ENCODE results near the gene LZTFL1. TPM values are rescaled to one million over a fixed set of nuclear protein-coding genes. Genes with fewer than 3 reads are reported as not detected.

Gene LZTFL1
- total RNA-seq, 1 experiment from 2014 or later = 9.1 TPM

DNA sequence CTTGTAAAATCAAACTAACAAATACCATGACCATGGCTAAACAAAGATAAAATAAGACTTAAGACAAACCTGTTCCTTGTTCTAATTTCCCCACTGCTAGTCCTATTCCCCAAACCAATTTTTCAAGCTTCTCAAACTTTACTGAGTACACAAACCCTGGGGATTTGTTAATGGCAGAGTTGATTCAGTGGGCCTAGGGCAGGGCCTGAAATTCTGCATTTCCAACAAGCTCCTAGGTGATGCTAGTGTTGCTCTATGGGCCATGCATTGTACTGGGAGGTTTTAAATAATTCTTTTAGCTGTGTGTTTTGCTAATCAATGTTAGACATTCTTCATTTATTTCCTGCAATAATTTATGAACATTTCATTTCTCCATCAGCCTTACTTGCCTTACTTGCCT is 31.1 kb upstream of the LZTFL1 start:
- Histone ChIP-seq H3K36me3 (ENCODE audit: control insufficient read depth, insufficient read depth, low read length) (no peaks in the 10 kb centered on the region), H3K9me3 (no peaks in the 10 kb centered on the region), H3K27me3 (replicated peaks; ENCODE audit: control insufficient read depth, insufficient read depth, low read length) (no peaks in the 10 kb centered on the region), H3K4me1 (no peaks in the 10 kb centered on the region), H3K4me3 (ENCODE audit: low read depth, low read length) (no peak overlapping the region)
- CTCF ChIA-PET = no interaction called here
- Mint-ChIP-seq H3K27me3 (ENCODE audit: insufficient read depth, unreplicated experiment) (no peaks in the 10 kb centered on the region), H3K36me3 (ENCODE audit: insufficient read depth, unreplicated experiment) (no peaks in the 10 kb centered on the region), H3K4me3 (ENCODE audit: unreplicated experiment) (no peak overlapping the region), H3K27ac (ENCODE audit: unreplicated experiment) (no peak overlapping the region), H3K9me3 (ENCODE audit: unreplicated experiment) (no peaks in the 10 kb centered on the region), H3K4me1 (ENCODE audit: low read depth, unreplicated experiment) (peaks cover 7% of the 10 kb centered on the region)
- POLR2A ChIA-PET = no interaction called here
- TF ChIP-seq, protein P1, sequence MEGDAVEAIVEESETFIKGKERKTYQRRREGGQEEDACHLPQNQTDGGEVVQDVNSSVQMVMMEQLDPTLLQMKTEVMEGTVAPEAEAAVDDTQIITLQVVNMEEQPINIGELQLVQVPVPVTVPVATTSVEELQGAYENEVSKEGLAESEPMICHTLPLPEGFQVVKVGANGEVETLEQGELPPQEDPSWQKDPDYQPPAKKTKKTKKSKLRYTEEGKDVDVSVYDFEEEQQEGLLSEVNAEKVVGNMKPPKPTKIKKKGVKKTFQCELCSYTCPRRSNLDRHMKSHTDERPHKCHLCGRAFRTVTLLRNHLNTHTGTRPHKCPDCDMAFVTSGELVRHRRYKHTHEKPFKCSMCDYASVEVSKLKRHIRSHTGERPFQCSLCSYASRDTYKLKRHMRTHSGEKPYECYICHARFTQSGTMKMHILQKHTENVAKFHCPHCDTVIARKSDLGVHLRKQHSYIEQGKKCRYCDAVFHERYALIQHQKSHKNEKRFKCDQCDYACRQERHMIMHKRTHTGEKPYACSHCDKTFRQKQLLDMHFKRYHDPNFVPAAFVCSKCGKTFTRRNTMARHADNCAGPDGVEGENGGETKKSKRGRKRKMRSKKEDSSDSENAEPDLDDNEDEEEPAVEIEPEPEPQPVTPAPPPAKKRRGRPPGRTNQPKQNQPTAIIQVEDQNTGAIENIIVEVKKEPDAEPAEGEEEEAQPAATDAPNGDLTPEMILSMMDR (IDR thresholded peaks at IDR 0.05; ENCODE audit: insufficient read depth in 1 of 2, low read depth in 1 of 2, low read length in 1 of 2, severe bottlenecking in 1 of 2, unreplicated experiment in 1 of 2) = no peak
- intact Hi-C loops (cut with micrococcal nuclease; ENCODE audit: unreplicated experiment) = no loop called here
- DNase-seq = no peak
- no TSS peak for BruUV-seq (replicated peaks)

DNA sequence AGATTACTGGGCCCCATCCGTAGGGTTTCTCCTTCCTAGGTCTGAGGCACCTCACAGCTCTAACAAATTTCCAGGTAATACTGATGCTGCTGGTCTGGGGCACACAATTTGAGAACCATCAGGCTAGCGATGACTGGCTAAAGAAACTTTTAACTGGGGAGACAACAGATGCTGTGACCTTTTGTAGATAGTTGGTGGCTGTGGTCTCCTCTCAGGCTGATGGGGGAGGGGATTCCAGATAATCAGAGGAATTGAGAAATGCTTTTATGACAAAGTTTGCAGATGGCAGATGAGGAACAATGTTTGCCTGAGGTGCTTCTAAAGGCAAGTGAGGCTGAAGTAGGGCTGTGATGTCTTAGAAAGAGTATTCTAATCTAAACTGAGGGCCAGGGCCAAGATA is 30.6 kb upstream of the LZTFL1 start:
- no peaks in the 10 kb centered on the region for H3K9me3 Mint-ChIP-seq (ENCODE audit: unreplicated experiment)
- no peak for DNase-seq
- no TSS peak for BruUV-seq (replicated peaks)
- Histone ChIP-seq H3K9me3 (no peaks in the 10 kb centered on the region), H3K36me3 (ENCODE audit: control insufficient read depth, insufficient read depth, low read length) (no peaks in the 10 kb centered on the region), H3K4me3 (ENCODE audit: low read depth, low read length) (no peak overlapping the region), H3K4me1 (no peaks in the 10 kb centered on the region), H3K27me3 (replicated peaks; ENCODE audit: control insufficient read depth, insufficient read depth, low read length) (no peaks in the 10 kb centered on the region)
- CTCF ChIA-PET = no interaction called here
- H3K36me3 Mint-ChIP-seq (ENCODE audit: insufficient read depth, unreplicated experiment) = no peaks in the 10 kb centered on the region
- TF ChIP-seq, protein P1 (IDR thresholded peaks at IDR 0.05; ENCODE audit: insufficient read depth in 1 of 2, low read depth in 1 of 2, low read length in 1 of 2, severe bottlenecking in 1 of 2, unreplicated experiment in 1 of 2) = no peak
- peaks cover 7% of the 10 kb centered on the region for H3K4me1 Mint-ChIP-seq (ENCODE audit: low read depth, unreplicated experiment)
- POLR2A ChIA-PET = no interaction called here
- no peak overlapping the region for H3K4me3 Mint-ChIP-seq (ENCODE audit: unreplicated experiment)
- no peak overlapping the region for H3K27ac Mint-ChIP-seq (ENCODE audit: unreplicated experiment)
- no peaks in the 10 kb centered on the region for H3K27me3 Mint-ChIP-seq (ENCODE audit: insufficient read depth, unreplicated experiment)
- intact Hi-C loops (cut with micrococcal nuclease; ENCODE audit: unreplicated experiment) = no loop called here

DNA sequence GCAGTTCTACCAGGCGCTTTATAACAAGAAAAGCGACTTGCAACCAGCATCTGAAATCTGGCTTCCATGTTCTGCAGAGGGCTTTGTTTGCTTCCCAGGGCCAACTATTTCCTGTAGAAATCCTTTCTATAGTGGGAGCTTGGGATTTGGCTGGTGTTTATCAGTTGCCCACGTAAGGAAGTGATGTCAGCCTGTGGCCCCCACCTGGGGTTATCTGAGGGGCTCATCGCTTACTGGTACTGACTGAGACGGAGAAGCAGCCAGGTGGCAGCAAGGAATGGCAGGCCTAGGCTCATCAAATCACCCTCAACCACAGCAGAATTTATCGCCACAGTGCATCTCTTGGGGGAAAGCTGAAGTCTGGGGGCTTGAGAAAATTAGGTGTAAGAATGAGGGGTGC is 29.9 kb upstream of the LZTFL1 start:
- H3K4me3 Mint-ChIP-seq (ENCODE audit: unreplicated experiment) = no peak overlapping the region
- H3K27me3 Mint-ChIP-seq (ENCODE audit: insufficient read depth, unreplicated experiment) = no peaks in the 10 kb centered on the region
- no peaks in the 10 kb centered on the region for H3K4me1 ChIP-seq
- no peaks in the 10 kb centered on the region for H3K9me3 ChIP-seq
- H3K9me3 Mint-ChIP-seq (ENCODE audit: unreplicated experiment) = no peaks in the 10 kb centered on the region
- no peak overlapping the region for H3K4me3 ChIP-seq (ENCODE audit: low read depth, low read length)
- intact Hi-C loops (cut with micrococcal nuclease; ENCODE audit: unreplicated experiment) = no loop called here
- no peaks in the 10 kb centered on the region for H3K27me3 ChIP-seq (replicated peaks; ENCODE audit: control insufficient read depth, insufficient read depth, low read length)
- TF ChIP-seq, protein P1 (IDR thresholded peaks at IDR 0.05; ENCODE audit: insufficient read depth in 1 of 2, low read depth in 1 of 2, low read length in 1 of 2, severe bottlenecking in 1 of 2, unreplicated experiment in 1 of 2) = no peak
- H3K4me1 Mint-ChIP-seq (ENCODE audit: low read depth, unreplicated experiment) = peaks cover 7% of the 10 kb centered on the region
- BruUV-seq (replicated peaks) = no TSS peak
- no peak overlapping the region for H3K27ac Mint-ChIP-seq (ENCODE audit: unreplicated experiment)
- ChIA-PET CTCF (no interaction called here), POLR2A (no interaction called here)
- no peaks in the 10 kb centered on the region for H3K36me3 ChIP-seq (ENCODE audit: control insufficient read depth, insufficient read depth, low read length)
- DNase-seq = no peak
- no peaks in the 10 kb centered on the region for H3K36me3 Mint-ChIP-seq (ENCODE audit: insufficient read depth, unreplicated experiment)
